Activated CD4-positive, CD25-positive, alpha-beta regulatory T cell treated with anti-CD3 and anti-CD28 coated beads, Interleukin-2, amount 50 U/mL, for 16 hours (primary cell): ENCODE measurements around the gene TTLL9.

Experiments
- DNase-seq: peaks from one replicate; pipeline ENCODE4 v3.0.0-alpha.2; 2020; ENCODE audit warnings: low read depth, low spot score

Gene TTLL9

DNA sequence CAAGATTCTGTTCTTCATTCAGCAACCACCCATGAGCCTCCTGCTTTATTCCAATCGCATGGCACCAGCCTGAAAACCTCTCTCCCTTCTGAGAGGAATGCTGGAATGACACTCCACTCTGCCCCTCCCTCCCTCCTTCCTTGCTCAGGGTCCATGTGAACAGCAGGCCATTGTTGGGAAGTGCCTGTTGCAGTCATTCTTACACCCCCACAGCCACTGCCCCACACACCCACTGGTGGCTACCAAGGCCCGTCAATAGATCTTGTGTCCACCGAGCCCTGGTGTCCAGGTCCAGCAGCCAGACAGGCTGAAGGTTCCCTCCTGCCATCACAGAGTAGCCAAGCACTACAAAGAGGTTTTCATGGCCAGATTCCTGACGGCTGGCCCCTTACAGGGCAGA is 74.9 kb downstream of the TTLL9 start:
- DNase-seq = no peak

DNA sequence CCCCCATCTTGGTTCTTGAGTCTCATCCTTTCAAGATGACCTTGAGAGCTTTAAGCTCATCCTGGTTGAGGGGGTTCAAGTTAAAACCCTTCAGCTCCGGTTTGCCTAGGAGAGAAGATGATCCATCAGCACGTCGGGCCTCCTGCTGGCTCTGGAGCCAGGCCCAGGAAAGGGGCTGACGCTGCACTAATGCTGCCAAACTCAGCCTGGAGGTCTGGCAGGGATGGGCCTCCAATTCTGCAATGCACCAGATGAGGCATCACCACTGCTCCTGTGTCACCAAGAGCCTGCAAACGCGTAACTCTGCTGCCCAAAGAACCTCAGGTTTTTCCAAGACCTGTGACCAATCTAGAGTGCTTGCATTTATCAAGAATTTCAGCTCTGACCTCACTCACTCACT is 75.4 kb downstream of the TTLL9 start:
- no peak for DNase-seq

DNA sequence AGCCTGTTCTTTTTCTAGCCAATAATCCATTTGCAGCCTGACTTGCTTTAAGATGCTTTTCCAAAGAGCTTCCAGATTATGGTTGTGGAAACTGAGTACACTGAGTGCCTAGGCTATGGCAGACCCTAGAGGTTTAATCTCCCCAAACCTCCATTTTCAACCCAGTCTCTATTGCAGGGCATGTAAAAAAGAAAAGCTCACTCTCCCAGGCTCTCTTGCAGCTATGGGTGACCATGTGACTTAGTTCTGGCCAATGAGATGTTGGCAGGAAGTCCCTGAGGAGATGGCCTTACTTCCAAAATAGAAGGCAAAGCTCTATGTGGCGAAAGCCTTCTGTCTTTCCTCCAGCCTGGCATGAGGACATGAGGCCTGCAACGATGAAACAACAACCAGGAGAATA is 77.6 kb downstream of the TTLL9 start:
- no peak for DNase-seq

DNA sequence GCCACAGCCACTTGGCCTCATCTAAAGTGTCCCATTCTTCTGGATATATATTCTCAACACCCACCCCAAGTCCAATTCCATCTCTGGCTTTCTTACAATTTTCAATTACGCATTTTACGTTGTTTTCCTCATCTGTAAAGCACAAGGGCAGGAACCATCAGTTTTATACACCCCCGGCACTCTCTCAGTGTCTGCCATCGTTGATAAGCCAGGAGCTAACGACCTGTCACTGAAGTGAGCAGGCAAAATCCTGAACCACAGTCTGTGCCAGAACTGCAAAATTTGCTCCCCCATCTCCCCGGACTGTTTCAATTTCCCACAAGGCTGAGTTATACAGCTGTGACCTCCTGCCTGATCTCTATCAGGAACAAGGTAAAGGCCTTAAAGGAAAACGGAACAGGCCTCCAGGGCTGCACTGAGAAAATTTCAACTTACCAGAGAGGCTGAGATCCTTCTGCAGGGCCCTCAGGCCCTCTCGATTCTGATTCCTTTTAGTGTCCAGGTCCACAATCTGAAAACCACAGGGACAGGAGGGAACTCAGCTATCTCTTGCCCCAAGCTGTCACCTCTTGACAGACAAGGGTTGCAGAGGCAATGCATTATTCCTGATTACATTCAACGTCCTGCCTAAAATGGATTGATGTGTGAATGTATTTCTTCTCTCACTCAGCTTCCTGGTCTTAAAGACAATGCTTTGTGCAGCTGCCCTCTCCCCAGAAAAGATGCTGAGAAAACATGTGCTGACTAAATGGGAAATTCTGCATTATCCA is 79.6 kb downstream of the TTLL9 start:
- no peak for DNase-seq

DNA sequence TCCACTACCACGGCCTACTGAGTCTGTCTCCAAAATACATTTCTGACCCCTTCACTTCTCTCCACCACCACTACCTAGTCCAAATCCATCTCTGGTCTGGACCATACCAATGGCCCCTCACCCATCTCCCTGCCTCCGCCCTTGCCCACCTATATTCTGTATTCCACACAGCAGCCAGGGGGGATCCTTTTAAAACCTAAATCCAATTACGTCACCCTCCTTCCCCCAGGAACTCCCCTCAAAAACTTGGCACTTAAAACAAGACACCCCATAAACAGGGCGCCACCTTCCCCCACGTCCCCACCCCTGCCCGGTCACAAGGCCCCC is 80.7 kb downstream of the TTLL9 start:
- no peak for DNase-seq

DNA sequence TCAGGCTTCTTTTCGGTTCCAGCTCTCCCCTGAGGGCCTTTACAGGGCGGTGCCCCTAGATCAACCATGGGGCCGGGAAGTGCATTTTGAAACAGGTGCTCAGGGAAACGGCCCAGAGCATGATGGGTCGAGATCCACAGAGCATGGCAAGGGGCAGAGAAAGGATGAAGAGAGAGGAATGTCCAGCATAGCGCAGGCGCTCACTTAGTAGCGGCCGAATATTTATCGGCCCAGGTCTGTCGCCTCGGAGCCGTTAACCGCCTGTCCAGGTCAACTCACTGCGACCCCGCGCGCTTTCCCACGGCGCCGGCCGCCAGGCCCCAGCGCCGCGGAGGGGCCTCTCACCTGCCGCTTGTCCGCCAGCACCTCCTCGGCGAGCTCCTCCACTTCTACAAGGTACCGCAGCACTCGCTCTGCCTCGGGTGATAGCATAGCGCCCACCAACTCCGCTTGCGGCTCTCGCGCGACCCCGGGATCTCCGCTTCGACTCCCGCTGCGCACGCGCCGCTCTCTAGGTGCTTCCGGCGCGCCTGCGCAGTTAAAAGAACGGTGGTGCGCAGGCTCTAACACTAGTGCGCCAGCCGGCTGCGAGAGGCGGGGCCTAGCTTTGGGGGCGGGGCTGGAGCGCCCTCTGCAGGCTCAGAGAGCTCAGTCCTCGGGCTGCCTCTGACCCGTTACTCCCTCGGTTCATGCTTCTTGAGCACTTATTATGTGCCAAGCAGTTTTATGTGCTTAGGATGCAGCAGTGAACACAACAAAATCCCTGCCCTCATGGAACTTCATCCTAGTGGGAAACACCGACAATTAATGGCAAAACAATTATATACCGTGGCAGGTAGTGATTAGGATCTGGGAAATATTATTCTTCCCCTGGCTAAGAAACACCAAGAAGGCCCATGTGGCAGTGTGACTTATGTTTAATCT is 81.4 kb downstream of the TTLL9 start, which contains the start of gene PDRG1:
TSS of gene PDRG1 (minus strand) at position 517 of the 924 bp plus-strand sequence. CDS start at position 432, 85 bp downstream.
- DNase-seq = peak; percentile 93

DNA sequence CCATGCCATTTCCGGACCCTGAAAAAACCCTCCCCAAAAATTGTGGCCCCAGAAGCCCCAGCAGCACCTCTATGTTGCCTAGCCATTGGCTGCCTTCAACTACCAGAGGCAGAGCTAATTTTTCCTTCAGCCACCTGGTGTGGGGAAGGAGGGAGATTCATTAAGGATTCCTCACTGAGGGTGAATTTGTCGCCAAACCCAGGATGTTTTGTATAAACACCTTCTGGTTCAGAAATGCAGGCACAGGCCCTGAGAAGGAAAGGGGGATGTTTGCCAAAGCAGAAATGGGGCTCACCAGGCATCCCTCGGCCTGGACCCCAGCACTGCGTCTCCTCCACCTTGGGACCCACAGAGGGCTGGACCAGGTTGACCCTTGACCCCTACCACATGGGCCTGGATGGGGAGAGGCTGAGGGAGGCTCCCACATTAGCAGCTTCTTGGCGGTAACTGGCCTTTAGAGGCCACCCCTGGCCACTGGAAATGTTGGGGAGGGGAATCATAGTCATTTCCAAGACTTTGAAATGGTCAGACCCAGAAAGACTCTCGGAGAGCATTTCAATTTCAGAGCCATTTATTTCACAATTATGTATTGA is 83.2 kb downstream of the TTLL9 start:
- DNase-seq = no peak

DNA sequence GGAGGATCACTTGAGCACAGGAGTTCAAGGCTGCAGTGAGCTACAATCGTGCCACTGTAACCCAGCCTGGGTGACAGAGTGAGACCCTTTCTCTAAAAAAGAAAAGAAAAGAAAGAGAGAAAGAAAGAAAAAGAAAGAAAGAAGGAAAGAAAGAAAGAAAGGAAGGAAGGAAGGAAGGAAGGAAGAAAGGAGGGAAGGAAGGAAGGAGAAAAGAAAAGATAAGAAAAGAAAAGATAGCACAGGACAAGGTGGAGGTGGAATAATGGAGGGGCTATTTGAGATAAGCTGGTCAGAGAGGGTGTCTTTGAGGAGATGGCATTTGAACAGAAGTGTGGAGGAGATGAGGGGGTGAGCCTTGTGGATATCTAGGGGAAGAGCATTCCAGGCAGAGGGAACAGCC is 84.1 kb downstream of the TTLL9 start:
- no peak for DNase-seq

DNA sequence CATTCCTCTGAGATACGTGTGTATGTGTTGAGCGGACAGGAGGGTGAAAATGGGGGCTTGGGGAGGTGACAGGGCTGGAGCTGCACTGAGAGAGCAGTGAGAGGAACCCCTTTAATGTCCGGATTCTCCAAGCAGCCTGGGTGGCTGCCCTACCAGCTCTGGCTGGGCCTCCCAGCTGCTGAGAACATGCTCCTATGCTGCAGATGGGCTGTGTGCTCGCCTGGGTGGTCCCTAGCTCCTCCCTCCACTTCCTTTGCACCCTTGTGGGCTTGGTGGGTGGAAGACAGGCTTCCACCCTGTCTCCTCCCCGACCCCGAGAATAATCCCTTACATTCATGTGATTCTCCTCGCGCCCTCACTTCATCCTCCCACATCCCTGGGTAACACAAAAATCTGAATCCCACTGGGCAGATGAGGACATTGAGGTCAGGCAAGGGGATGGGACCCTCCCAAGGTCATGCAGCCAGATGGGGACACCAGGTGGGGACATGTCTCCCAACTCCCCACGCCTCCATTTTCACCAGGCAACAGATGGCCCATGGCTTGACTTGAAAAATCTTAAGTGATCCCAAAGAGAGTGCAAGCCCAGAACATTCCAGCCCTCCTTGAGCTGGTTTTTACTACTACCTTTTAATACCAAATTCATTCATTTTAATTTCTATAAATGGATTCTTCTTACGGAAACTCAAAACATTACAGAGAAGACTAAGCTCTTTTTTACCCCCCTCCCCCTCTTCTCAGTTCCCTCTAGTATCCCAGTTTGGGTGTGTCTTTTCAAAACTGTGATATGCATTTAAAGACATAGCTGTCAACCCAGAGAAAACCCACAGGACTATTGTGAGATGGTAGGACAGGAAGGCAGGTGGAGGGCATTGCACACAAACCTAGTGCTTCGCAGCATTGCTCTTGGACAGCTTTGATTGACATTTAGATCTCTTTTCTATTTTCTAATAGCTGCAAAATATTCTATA is 86.4 kb downstream of the TTLL9 start:
- no peak for DNase-seq

DNA sequence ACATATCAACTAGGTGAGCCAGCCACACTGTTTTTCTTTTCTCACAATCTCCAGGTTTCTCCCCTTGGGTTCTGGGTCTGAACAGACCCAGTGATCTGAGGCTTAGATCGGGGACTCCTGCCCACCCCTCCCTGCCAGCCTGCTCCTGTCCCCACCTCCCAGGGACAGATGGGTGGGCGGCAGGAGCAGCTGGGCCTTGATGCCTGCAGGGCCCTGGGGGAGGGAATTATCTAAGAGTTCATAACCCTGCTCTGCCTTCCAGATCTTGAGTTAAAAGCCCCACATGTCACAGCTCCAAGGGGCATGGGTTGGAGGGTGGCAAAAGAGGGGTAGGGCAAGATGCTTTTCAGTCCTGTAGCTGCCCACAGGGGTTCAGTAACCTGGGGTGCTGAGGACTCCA is 92.3 kb downstream of the TTLL9 start:
- no peak for DNase-seq

DNA sequence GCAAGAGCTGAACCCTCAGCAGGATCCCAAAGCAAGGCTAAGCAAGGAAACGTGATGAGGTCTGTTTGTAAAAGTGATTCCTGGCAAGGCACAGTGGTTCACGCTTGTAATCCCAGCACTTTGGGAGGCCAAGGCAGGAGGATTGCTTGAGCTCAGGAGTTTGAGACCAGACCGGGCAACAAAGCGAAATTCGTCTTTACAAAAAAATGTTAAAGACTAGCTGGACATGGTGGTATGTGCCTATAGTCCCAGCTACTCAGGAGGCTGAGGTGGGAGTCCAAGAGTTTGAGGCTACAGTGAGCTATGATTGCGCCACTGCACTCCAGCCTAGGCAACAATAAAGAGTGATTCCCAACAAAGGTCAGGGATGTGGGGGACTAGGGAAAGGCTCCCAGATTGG is 93.5 kb downstream of the TTLL9 start:
- DNase-seq = no peak

DNA sequence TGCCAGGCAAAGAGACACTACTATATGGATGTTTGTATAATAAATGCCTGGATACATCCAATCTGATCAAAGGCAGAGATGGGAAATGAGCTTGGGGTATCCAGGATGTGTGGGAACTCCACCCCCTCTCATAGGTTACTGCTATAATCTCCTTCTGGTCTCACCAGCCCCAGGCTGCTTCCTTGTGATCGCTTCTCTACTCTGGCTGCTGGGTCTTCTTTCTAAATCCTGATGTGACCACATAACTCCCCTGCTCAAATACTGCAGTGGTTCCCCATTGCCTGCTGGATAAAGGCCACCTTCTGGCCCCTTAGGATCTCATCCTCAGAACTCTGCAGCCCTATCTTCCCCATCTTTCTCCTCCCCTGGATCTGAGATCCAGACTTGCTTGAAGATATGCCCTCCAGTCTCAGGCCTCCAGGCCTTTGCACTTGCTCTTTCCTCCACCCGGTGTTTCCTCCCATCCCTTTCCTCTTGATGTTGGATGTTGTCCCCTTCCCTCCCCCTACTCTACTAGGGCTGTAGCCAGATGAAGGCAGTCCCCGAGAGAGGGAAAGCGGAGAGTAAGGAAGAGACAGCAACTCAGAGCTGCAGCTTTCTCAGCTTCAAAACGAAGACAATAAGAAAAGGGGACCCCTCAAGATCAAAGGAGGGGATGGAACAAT is 96.7 kb downstream of the TTLL9 start:
- no peak for DNase-seq

DNA sequence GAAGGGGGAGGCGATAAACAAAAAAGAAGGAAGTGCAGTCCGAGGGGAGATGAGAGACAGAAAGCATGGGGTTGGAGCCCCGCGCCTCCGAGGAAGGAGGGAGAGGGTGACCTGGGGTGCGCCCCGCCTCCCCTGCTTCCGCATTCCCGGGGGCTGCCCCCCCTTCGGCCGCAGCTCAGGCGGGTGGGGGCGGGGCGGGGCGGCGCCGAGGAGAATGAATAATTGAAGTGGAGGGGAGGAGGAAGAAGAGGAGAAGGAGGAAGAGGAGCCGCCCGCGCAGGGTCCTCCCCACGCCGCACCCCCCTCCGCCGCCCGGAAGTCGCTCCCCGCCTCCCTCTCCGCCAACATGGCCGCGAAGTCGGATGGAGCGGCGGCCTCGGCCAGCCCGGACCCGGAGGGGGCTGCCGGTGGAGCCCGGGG is 97.4 kb downstream of the TTLL9 start, which contains the start of gene XKR7:
TSS of gene XKR7 (plus strand) at position 322 of the 420 bp plus-strand sequence. CDS start at position 347, 25 bp downstream.
- DNase-seq = no peak

DNA sequence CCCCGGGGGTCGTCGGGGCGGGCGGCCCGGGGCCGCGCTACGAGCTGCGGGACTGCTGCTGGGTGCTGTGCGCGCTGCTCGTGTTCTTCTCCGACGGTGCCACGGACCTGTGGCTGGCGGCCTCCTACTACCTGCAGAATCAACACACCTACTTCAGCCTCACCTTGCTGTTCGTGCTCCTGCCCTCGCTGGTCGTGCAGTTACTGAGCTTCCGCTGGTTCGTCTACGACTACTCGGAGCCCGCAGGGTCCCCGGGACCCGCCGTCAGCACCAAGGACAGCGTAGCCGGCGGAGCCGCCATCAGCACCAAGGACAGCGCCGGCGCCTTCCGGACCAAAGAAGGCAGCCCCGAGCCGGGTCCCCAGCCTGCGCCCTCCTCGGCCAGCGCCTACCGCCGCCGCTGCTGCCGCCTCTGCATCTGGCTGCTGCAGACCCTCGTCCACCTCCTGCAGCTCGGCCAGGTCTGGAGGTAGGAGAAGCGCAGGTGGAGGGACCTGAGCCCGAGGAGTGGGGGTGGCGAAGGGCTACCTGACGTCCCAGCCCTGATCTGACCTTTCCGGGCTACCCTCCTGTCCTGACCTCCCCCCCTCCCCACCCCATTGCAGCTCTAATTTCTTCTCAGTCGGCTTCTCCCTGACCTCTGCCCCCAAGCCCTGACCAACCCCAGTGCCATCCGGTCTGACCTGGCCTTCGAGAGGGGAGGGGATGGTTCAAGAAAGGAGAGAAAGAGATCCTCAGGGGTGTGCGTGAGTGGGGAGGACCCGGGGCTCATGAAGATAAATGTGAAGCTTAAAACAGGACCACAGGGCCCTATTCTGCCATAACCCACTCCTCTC is 98.1 kb downstream of the TTLL9 start:
- peak; percentile 47 for DNase-seq

DNA sequence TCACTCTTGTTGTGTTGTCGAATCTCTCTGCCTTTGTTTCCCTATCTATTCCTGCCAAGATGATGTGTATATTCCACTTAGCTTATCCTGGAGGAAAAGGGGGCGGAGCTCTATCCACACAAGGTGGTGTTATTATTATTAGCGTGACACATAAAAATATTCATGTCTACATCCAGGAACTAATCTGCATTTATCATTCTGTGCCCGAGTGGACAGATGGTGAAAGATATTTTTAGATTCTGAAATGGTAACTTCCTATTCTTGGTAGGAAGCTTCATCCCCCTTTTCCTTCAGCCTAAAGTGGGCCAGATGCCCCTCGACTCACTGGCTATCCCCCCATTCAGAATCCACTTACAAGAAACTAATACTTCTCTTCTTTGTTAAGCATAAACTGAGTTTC is 99.6 kb downstream of the TTLL9 start:
- no peak for DNase-seq

DNA sequence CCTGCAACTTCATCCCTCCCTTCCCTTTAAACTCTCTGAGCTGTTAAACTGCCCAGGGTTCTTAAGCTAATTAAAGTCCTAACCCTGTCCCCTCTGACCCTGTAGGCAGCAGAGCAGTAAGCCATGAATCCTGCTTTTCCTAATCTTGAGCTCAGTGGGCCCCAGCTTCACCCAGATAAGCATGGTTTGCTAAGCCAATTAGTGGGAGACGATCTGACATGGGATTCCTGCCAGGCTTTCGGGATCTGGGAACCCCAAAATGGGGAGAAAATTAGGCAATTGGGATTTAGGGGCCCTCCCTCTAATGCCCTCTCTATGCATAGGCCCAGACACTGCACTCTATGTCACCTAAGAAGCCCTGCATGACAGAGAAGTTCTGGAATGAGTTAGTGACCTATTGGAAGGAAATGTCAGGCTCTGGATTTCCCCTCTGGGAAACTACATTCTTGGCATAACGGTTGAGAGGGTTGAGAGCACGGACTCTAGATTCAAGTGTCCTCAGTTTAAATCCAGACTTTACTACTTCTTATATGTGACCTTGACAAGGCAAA is 102.1 kb downstream of the TTLL9 start:
- DNase-seq = no peak

DNA sequence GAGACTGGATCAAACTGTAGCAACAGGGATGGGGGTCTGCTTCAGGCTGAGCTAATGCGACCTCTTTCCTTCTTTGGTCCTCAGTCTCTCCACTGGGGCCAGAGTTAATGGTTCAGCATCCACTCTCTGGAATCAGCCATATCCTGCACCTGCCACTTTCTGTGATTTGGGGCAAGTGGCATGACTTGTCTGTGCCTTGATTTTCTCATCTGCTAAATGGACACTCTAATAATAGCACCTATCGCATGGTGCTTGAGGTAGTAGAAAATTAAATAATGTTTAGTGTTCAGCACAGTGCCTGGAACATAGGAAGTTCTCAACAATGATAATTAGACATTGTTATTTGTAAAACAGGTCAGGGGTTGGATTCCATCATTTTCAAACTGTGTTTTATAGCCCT is 103.9 kb downstream of the TTLL9 start:
- no peak for DNase-seq

DNA sequence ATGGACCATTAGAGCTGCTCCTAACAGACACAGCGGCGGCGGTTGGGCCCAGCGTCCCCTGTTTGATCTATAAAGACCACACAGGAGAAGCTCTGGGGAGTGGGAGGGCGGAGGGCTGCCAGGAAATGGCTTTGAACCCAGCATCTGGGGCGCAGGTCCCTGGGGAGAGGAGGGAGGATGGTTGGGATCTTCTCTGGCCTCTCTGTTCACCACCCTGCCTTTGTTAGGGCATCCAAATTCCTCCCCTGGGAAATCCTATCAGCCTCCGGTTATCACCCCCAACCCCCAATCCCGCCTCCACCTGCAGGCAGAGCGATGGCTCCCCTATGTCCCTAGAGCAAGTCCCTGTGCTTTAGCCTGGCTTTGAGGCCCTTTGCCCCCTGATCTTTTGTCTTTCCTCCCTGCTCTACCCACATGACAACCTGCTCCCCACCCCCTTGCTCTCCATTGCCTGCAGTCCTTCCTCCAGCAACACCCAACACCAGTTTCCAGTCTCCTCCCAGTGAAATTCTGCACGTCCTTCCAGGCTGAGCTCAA is 104.6 kb downstream of the TTLL9 start:
- DNase-seq = no peak

DNA sequence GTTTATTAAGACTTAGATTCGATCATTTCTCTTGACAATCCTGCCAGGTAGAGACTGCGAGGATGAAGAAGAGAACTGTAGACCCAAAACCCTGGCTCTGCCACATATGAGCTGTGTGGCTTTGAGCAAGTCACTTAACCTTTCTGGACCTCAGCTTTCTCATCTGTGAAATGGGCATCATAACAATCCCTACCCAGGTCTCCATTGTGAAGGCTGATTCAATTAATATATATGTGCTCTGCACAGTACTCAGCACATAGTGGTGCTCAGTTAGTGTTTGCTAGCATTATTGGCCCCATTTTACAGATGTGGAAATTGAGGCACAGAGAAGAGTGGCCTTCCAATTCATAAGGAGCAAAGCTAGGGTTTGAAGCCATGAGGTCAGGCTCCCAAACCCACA is 105.4 kb downstream of the TTLL9 start:
- no peak for DNase-seq
